HG03159 (cell line): Measurements from ENCODE around the gene HAVCR1.
"Not testable (repeated sequence)": the region's sequence is repeated elsewhere in the genome, so short reads cannot be mapped to it uniquely, and the experiment has no call there.

Experiments
- ATAC-seq: cut with Tn5 transposase; IDR thresholded peaks from one replicate; pipeline ENCODE4 v1.9.1; 2021; ENCODE audit warnings: mild to moderate bottlenecking, moderate library complexity; ENCODE audit not compliant: unreplicated experiment

HAVCR1 gene

GRCh38 chr5:157051604-157052245, 7.2 kb downstream of the HAVCR1 start:
- ATAC-seq, result no peak

GRCh38 chr5:157050050-157050449, 8.9 kb downstream of the HAVCR1 start:
- peak; percentile 69 for ATAC-seq

- no peak for ATAC-seq
Measured at GRCh38 chr5:157049605-157050004, 9.3 kb downstream of the HAVCR1 start.

- ATAC-seq, result no peak
Measured at GRCh38 chr5:157047898-157048297, 11.0 kb downstream of the HAVCR1 start.

- not testable (repeated sequence) for ATAC-seq
Measured at GRCh38 chr5:157047016-157047415, 11.9 kb downstream of the HAVCR1 start.

GRCh38 chr5:157046041-157046440, 12.9 kb downstream of the HAVCR1 start:
- ATAC-seq, result no peak

GRCh38 chr5:157045601-157046000, 13.3 kb downstream of the HAVCR1 start:
- ATAC-seq, result no peak

GRCh38 chr5:157038568-157039187, 20.2 kb downstream of the HAVCR1 start:
- ATAC-seq, result no peak

- ATAC-seq, result not testable (repeated sequence)
Measured at GRCh38 chr5:157034106-157035072, 24.5 kb downstream of the HAVCR1 start.

GRCh38 chr5:157033071-157033583, 25.8 kb downstream of the HAVCR1 start:
- ATAC-seq, result no peak

GRCh38 chr5:157030692-157031091, 28.2 kb downstream of the HAVCR1 start:
- ATAC-seq, result no peak

- no peak for ATAC-seq
Measured at GRCh38 chr5:157029457-157029856, 29.5 kb downstream of the HAVCR1 start.

GRCh38 chr5:157027663-157028062, 31.3 kb downstream of the HAVCR1 start:
- ATAC-seq, result peak; percentile 93

- no peak for ATAC-seq
Measured at GRCh38 chr5:157026789-157027424, 32.0 kb downstream of the HAVCR1 start.

GRCh38 chr5:157025093-157025698, 33.7 kb downstream of the HAVCR1 start:
- ATAC-seq, result no peak

- no peak for ATAC-seq
Measured at GRCh38 chr5:157024208-157024959, 34.5 kb downstream of the HAVCR1 start.

GRCh38 chr5:157022024-157022423, 36.9 kb downstream of the HAVCR1 start:
- ATAC-seq, result no peak

GRCh38 chr5:157020511-157021222, 38.2 kb downstream of the HAVCR1 start:
- no peak for ATAC-seq

- no peak for ATAC-seq
Measured at GRCh38 chr5:157020002-157020401, 38.9 kb downstream of the HAVCR1 start.
